Body of pancreas (tissue), 4 donors: ENCODE measurements around the gene CDH2.

Experiments used
- POLR2A ChIP-seq, 3 donors: fragments of 450-650 bp; IDR thresholded peaks; one replicate each; pipeline ENCODE4 v1.6.1; 2016; ENCODE audit warnings: antibody characterized with exemption in 3 of 3, mild to moderate bottlenecking in 2 of 3
- TF ChIP-seq, protein P1 (sequence below), 7 experiments: fragments of 450-650 bp in 4 of 7; fragments of 200-600 bp in 3 of 7; sonication (generic) in 3 of 7; IDR thresholded peaks; one replicate each; pipeline ENCODE4 v1.5.1; 2016 to 2019; ENCODE audit warnings: antibody characterized with exemption in 7 of 7

DNA sequence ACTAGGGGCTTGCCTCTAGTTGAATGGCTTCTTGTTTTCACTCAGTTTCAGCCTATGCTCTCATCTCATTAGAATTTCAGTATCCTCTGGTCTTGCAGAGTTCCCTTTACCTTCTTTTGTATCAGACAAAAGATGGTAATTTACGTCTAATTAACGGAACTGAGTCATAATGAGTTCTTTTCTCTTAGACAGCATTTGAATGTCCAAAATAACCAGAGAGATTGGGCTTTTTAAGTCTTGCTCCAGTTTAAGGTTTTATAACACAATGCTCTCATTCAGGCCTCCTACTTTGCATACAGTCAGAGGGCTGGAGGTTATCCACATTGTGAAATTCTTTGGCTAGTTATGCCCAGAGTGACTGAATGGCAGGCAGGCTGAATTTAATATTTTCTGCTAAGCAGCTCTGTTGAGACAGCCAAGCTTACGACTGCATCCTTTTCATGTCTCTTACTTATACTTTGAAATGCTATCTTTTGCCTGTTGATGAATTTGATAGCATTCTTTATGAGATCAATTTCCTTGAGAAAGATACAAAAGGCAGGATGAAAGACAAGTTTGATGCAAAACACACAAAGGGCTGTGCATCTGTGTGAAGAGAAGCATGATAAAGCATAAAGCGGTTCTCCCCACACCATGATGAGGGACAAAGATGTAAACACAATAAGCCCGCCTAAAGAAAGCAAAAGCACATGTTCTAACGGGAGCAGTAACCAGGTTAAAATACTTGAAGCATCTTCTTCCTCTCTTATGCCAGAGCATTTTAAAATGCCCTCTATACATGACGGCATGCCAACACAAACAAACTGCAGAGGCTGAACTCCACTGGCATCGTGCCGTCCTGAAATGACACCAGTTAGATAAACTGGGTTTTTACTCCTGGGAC is 90.0 kb downstream of the CDH2 start:
- TF ChIP-seq, protein P1, sequence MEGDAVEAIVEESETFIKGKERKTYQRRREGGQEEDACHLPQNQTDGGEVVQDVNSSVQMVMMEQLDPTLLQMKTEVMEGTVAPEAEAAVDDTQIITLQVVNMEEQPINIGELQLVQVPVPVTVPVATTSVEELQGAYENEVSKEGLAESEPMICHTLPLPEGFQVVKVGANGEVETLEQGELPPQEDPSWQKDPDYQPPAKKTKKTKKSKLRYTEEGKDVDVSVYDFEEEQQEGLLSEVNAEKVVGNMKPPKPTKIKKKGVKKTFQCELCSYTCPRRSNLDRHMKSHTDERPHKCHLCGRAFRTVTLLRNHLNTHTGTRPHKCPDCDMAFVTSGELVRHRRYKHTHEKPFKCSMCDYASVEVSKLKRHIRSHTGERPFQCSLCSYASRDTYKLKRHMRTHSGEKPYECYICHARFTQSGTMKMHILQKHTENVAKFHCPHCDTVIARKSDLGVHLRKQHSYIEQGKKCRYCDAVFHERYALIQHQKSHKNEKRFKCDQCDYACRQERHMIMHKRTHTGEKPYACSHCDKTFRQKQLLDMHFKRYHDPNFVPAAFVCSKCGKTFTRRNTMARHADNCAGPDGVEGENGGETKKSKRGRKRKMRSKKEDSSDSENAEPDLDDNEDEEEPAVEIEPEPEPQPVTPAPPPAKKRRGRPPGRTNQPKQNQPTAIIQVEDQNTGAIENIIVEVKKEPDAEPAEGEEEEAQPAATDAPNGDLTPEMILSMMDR (IDR thresholded peaks at IDR 0.05), result no peak
- TF ChIP-seq POLR2A (IDR thresholded peaks at IDR 0.05), result no peak
